HG03025 (cell line): ENCODE measurements around the gene IL1F10.

ENCODE experiments used
- ATAC-seq: cut with Tn5 transposase; IDR thresholded peaks from one replicate; pipeline ENCODE4 v1.9.1; 2021; ENCODE audit warnings: mild to moderate bottlenecking, moderate library complexity; ENCODE audit not compliant: unreplicated experiment, low FRiP score

The IL1F10 gene

DNA sequence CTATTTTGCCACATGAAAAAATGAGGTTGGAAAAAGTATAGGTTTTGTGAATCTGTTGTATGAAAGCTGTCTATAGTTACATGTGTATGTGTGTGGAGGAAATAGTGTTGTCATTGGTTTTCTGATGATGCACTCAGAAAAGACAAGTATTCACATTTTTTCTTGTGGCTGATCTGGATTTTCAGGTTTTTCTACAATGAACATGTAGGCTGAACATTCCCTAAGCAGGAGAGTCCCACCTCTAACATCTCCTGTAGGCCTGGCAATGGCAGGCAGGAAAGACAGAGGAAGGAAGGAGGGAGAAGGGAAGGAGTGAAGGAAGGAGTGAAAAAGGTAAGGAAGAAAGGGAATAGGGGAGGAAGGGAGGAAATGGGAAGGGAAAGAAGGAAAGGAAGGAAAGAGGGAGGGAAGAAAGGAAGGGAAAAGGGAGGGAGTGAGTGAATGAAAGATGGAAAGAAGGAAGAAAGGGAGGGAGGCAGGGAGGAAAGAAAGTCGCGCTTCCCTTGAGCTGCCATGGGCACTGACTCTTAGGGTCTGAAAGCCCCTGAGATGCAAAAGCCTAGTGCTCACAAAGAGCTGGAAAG lies 9.3 kb upstream of the IL1F10 start:
- ATAC-seq = no peak

DNA sequence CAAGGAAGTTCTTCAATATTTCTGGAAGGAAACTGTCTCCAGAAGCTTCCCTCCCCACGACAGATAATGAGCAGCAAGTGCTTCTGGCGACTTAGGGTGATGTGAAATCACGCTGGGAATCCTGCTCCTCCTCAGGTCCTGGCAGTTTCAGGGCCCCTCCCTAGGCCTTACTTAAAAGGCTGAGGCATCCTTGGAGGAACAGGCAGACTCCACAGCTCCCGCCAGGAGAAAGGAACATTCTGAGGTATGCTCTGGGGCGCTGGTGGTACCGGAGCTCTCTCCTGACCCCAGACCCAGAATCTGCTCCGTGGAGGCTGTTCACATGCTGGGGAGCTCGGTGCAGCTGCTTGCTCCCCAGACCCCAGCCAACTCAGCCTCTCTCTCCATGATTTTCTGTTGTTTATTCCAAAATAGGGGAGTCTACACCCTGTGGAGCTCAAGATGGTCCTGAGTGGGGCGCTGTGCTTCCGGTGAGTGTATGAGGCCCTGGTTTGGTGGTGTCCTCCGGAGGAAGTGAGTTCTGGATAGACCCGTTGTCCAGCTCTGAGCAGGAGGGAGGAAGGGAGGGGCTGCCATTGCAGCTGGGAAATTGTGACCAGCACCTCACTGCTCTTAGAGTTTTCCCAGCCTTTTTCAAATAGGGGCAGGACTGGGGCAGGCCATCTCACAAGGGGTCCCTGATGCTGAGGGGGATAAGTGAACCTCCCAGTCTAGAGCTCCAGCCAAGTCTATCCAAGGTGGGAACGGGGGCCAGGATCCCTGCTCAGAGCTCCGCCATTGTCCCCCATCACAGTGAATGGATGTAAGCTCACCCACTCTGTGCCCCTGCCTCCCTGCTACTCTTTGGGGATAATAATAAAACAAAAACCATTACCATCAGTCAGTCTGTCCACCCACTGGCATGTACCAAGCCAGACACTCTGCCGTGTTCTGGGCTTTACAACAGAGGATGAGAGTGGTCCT lies 8.5 kb upstream of the IL1F10 start, which contains the start of gene IL36RN:
TSS of gene IL36RN (plus strand) at position 201 of the 963 bp plus-strand sequence. CDS start at position 442, 241 bp downstream.
- no peak for ATAC-seq

DNA sequence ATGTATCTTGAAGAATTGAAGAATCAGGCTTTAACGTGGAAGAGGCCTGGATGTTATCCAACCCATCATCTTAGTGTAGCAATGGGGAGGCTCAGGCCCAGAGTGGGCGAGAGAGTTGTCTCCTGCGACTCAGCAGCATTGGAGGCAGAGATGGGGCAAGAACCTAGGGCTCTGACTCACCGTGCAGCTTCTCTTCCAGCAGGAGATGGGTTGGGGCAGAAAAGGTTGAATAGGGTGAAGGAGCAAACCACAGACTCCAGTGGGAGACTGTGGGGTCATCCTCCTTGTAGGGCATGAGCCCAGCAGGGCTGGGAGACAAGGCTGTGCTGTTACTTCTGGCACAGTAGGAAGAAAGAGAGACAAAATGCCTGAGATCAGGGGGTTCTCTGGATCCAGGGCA lies 7.4 kb upstream of the IL1F10 start:
- ATAC-seq = no peak

DNA sequence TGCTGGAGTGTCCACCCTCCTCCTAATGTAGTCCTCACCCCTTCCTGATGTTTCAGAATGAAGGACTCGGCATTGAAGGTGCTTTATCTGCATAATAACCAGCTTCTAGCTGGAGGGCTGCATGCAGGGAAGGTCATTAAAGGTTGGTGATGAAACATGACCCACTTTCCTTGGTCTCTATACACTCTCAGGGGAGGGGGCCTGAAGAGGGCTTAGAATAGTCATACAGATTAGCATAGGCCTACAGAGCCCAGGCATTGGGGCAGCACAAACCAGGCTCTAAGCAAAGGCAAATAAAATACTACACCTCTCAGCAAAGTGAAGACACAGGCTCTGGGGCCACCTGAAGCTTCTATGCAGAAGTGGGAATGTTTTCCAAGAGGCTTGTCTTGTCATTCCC lies 7.0 kb upstream of the IL1F10 start:
- ATAC-seq = no peak

DNA sequence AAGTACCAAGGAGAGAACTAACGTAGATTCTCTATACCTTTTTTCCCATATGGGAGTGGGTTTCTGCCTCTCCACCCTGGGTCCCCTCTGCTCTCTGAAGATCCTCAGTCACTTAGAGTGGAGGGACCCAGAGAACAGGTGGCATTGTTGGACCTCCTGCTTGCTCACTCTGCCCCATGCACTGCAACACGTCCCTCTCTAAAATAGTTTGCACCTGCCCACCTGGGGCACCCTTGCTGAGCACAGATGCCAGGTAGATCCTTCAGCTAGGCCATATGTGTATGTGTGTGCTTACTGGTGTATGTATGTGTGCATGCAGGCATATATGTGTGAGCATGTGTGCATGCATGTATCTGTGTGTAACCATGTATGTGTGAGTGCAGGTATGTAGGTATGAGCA lies 6.5 kb upstream of the IL1F10 start:
- no peak for ATAC-seq

DNA sequence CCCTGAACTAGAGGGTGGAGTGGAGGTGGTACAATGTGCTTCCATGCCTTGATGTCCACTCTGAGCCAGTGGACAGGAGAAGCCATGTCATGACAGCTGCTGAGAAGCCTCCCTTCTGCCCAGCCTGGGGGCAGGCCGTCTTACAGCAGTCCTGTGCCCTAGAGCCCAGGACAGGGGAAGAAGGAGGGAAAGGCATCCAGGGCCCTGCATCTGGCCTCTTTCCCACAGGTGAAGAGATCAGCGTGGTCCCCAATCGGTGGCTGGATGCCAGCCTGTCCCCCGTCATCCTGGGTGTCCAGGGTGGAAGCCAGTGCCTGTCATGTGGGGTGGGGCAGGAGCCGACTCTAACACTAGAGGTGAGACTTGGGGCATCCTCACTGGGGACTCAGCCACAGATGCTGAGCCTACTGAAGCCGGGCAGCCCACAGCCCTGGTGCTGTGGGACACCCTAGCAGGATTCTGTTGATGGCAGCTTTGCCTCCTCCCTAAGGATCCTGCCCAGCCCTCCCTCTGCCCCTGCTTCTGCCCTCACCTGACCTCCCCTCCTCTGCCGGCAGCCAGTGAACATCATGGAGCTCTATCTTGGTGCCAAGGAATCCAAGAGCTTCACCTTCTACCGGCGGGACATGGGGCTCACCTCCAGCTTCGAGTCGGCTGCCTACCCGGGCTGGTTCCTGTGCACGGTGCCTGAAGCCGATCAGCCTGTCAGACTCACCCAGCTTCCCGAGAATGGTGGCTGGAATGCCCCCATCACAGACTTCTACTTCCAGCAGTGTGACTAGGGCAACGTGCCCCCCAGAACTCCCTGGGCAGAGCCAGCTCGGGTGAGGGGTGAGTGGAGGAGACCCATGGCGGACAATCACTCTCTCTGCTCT lies 5.6 kb upstream of the IL1F10 start:
- no peak for ATAC-seq

- ATAC-seq = no peak
Measured at GRCh38 chr2:113064281-113064680, 3.5 kb upstream of the IL1F10 start.

- ATAC-seq = no peak
Measured at GRCh38 chr2:113064898-113065297, 2.9 kb upstream of the IL1F10 start.

- ATAC-seq = no peak
Measured at GRCh38 chr2:113068249-113068648, 479 bp downstream of the IL1F10 start.

GRCh38 chr2:113068706-113069485 lies 1.1 kb downstream of the IL1F10 start:
- no peak for ATAC-seq

GRCh38 chr2:113069676-113070605 lies 2.2 kb downstream of the IL1F10 start:
- no peak for ATAC-seq

DNA sequence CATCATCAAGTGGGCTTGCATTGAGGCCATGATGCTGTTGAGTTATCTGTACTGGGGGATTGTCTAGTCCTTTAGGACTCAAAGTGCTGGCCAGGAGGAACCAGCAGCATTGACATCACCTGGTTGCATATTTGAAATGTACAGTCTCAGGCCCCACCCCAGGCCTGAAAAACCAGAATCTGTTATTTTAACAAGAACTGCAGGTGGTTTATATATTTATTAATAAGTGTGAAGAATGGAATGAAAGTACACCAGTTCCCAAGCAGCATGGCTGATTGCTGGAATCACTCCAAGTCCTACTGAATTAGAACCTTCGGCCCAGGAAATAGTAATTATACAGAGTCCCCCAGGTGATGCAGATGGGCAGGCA lies 2.8 kb downstream of the IL1F10 start:
- ATAC-seq = no peak

- no peak for ATAC-seq
Measured at GRCh38 chr2:113072584-113072983, 4.8 kb downstream of the IL1F10 start.

GRCh38 chr2:113073325-113073834 lies 5.6 kb downstream of the IL1F10 start:
- ATAC-seq = no peak

DNA sequence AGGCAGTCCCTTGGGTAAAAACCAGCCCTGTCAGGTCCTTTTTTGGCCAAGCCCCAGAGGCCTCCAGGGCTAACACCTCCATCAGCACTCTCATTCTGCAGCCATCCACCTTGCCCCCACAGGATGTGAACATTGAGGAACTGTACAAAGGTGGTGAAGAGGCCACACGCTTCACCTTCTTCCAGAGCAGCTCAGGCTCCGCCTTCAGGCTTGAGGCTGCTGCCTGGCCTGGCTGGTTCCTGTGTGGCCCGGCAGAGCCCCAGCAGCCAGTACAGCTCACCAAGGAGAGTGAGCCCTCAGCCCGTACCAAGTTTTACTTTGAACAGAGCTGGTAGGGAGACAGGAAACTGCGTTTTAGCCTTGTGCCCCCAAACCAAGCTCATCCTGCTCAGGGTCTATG lies 7.3 kb downstream of the IL1F10 start:
- ATAC-seq = no peak

DNA sequence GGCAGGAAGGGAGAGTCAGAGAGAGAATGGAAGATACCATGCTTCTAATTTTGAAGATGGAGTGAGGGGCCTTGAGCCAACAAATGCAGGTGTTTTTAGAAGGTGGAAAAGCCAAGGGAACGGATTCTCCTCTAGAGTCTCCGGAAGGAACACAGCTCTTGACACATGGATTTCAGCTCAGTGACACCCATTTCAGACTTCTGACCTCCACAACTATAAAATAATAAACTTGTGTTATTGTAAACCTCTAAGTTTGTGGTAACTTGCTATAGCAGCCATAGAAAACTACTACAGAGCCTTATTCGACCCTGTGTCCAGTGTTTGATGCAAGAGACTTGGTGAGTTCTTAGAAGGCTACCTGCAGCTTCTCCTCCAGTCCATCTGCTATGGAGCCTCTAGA lies 7.8 kb downstream of the IL1F10 start:
- ATAC-seq = no peak

GRCh38 chr2:113076954-113077669 lies 9.3 kb downstream of the IL1F10 start:
- ATAC-seq = no peak

- ATAC-seq = no peak
Measured at GRCh38 chr2:113077921-113078320, 10.2 kb downstream of the IL1F10 start.
